ENCODE results near the gene CYB5R2.

DNA sequence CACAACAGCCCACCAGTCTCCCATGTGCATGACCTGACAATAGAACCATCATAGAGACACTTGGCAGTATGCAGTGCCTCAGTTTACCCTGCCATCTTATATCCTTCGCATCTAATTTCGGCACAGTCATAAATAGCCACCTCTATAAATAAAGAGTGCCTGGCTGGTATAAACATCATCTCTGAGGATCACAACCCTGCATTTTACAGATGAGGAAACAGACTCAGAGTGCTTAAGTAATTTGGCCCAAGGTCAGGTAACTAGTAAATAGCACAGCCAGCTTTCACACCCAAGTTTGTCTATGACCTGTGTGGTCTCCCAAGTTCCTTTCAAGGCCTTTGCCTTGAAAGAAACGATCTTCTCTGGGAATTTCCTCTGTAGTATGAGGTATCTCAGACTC lies 44.6 kb downstream of the CYB5R2 start:
- TF ChIP-seq CTCF (conservative IDR thresholded peaks at IDR 0.05) (no peak), EZH2 (IDR thresholded peaks at IDR 0.05; ENCODE audit: low read depth) (no peak)

Measured in PC-9 (cell line).